Measurements from ENCODE around the gene CDK2. TPM values are rescaled to one million over a fixed set of nuclear protein-coding genes. Genes with fewer than 3 reads are reported as not detected.
"Not testable (repeated sequence)": the region's sequence is repeated elsewhere in the genome, so short reads cannot be mapped to it uniquely, and the experiment has no call there.

CDK2 gene
- total and polyA plus RNA-seq, 7 donors, result 5.1 to 13.9 (median 8.4) TPM

DNA sequence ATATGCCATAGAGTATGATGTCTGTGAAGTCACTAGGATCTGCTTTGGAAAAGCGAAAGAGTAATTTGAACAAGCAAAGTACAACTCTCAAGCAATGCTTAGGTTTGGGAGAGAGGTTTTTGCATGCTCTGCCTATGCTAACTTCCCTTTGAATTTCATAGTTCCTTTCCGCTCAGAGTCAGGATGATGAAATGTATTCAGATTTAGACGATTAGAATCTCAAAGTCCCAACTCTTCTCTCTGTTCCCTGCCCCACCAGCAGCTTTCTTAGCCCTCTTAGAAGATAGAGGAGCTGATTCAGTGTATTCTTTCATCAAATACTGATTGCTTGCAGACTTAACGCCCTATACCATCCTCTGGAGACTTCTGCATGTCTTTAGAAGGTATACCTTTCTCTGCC is 18.7 kb downstream of the CDK2 start:
- Histone ChIP-seq H3K4me3 (no peak overlapping the region), H3K4me1 (peaks cover 4% of the 10 kb centered on the region), H3K27ac (no peak overlapping the region), H3K27me3 (ENCODE audit: insufficient read depth in 3 of 3, low read length in 2 of 3) (no peaks in the 10 kb centered on the region), H3K9me3 (no peaks in the 10 kb centered on the region), H3K36me3 (ENCODE audit: insufficient read depth in 1 of 2, low read depth in 1 of 2) (peaks cover 5 to 95% of the 10 kb centered on the region in 2 donors)
- TF ChIP-seq, protein P1, sequence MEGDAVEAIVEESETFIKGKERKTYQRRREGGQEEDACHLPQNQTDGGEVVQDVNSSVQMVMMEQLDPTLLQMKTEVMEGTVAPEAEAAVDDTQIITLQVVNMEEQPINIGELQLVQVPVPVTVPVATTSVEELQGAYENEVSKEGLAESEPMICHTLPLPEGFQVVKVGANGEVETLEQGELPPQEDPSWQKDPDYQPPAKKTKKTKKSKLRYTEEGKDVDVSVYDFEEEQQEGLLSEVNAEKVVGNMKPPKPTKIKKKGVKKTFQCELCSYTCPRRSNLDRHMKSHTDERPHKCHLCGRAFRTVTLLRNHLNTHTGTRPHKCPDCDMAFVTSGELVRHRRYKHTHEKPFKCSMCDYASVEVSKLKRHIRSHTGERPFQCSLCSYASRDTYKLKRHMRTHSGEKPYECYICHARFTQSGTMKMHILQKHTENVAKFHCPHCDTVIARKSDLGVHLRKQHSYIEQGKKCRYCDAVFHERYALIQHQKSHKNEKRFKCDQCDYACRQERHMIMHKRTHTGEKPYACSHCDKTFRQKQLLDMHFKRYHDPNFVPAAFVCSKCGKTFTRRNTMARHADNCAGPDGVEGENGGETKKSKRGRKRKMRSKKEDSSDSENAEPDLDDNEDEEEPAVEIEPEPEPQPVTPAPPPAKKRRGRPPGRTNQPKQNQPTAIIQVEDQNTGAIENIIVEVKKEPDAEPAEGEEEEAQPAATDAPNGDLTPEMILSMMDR (IDR thresholded peaks at IDR 0.05), result no peak
- intact Hi-C loops (cut with DNase I), result no loop called here
- no peak for ATAC-seq
- DNase-seq, result no peak
- 77 to 90% (median 77%) methylated on average over 4 of the region's 4 CpGs for WGBS, 3 donors

DNA sequence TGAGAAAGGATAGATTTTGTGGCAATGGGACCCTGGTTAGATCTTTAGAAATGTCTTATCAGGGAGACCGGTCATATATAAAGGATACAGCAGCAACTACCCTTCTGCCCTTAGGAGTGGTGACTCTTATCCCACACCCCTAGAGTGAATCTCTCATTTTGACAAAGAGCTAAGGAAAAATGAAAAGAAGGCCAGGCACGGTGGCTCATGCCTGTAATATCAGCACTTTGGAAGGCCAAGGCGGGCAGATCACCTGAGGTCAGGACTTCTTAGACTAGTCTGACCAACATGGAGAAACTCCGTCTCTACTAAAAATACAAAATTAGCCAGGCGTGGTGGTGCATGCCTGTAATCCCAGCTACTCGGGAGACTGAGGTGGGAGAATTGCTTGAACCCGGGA is 19.3 kb downstream of the CDK2 start:
- H3K27me3 ChIP-seq (ENCODE audit: insufficient read depth in 3 of 3, low read length in 2 of 3); H3K9me3 ChIP-seq; H3K27ac ChIP-seq; intact Hi-C loops (cut with DNase I); DNase-seq; H3K4me3 ChIP-seq; H3K4me1 ChIP-seq; ATAC-seq: not testable (repeated sequence)
- WGBS, 3 donors, result 89 to 94% (median 94%) methylated on average over 7 of the region's 7 CpGs
- peaks cover 6 to 95% of the 10 kb centered on the region in 2 donors for H3K36me3 ChIP-seq (ENCODE audit: insufficient read depth in 1 of 2, low read depth in 1 of 2)

DNA sequence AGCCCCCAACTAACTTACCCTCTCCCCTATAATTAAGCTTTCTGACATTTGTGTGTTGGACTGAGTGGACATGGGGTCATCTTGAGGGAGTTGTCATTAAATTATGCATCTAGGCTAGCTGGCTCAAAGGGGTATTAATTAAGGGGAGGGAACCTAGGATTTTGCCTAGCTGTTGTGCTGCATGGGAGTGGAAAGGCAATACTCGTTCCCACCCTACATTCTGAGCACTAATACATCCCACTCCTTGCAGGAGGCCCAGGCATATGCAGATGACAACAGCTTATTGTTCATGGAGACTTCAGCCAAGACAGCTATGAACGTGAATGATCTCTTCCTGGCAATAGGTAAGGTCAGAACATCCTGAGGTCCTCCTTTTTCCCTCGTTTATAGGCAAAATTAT is 24.5 kb downstream of the CDK2 start:
- H3K4me3 ChIP-seq, result no peak overlapping the region
- no peak for ATAC-seq
- no peak for DNase-seq
- H3K9me3 ChIP-seq, result no peaks in the 10 kb centered on the region
- no peaks in the 10 kb centered on the region for H3K27me3 ChIP-seq (ENCODE audit: insufficient read depth in 3 of 3, low read length in 2 of 3)
- no peaks in the 10 kb centered on the region for H3K4me1 ChIP-seq
- WGBS, 3 donors, result 82 to 88% (median 87%) methylated on average over 3 of the region's 3 CpGs
- TF ChIP-seq, protein P1 (IDR thresholded peaks at IDR 0.05), result no peak
- intact Hi-C loops (cut with DNase I), result loop anchor here in 1 of 2 donors (10.0 kb wide), 1 partner anchor 114 kb away; the partner anchor contains the start of gene PA2G4
- H3K36me3 ChIP-seq (ENCODE audit: insufficient read depth in 1 of 2, low read depth in 1 of 2), result peaks cover 13 to 94% of the 10 kb centered on the region in 2 donors
- no peak overlapping the region for H3K27ac ChIP-seq

DNA sequence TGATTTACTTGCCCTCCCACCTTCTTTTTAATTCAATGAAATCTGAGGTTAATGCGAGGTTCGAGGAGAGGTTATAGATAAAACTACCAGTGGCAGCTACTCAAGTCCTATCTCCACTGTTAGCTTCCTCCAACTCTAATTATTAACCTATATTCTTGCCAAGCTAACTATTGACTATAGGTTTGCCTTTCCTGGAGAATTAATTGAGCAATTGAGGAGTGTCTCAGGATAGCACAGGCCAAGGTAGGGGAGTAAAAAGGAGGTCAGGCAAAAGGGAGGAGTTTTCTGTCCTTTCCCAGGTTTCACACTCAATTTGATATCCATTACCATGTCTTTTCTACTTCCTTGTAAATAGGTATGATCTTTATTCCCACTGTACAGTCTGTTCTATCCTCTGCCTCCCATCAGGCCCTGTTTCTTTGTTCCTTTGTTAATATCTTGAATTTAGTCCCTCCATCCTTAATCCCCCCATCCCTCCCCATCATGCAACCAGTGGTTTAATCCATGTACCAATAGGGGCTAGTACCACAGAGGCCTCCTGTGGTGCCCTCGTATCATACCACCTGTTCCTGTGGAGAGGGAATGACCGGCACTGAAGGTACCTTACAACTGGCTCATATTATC is 26.7 kb downstream of the CDK2 start:
- DNase-seq, result no peak
- WGBS, 3 donors, result 73 to 81% (median 77%) methylated on average over 4 of the region's 4 CpGs
- no peak for ATAC-seq
- H3K4me3 ChIP-seq, result no peak overlapping the region
- H3K36me3 ChIP-seq (ENCODE audit: insufficient read depth in 1 of 2, low read depth in 1 of 2), result peaks cover 13 to 72% of the 10 kb centered on the region in 2 donors
- peaks cover 9% of the 10 kb centered on the region for H3K4me1 ChIP-seq
- TF ChIP-seq, protein P1 (IDR thresholded peaks at IDR 0.05), result no peak
- no peaks in the 10 kb centered on the region for H3K27me3 ChIP-seq (ENCODE audit: insufficient read depth in 3 of 3, low read length in 2 of 3)
- no peaks in the 10 kb centered on the region for H3K9me3 ChIP-seq
- no peak overlapping the region for H3K27ac ChIP-seq
- intact Hi-C loops (cut with DNase I), result loop anchor here in 1 of 2 donors (10.0 kb wide), 1 partner anchor 111 kb away; the partner anchor contains the start of gene PA2G4

DNA sequence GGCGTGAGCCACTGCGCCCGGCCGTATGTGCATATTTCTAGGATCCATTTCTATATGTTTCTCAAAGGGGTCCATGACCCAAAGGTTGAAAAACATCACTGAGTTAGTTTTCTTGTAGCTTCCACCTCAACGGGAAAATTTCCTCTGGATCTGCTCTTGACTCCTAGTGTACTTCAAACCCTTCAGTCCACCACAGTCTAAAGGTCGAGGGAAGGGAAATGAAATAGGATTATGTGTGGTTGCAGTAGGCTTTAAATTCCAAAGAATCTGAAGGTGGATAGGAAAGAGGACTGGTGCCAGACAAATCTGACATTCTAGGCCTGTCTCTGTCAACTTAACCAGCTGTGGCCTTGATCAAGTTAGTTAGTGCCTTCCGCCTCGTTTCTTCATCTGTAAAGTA is 28.7 kb downstream of the CDK2 start:
- Histone ChIP-seq H3K9me3 (no peaks in the 10 kb centered on the region), H3K4me1 (peaks cover 13% of the 10 kb centered on the region), H3K27ac (no peak overlapping the region), H3K4me3 (no peak overlapping the region), H3K36me3 (ENCODE audit: insufficient read depth in 1 of 2, low read depth in 1 of 2) (peaks cover 13 to 51% of the 10 kb centered on the region in 2 donors), H3K27me3 (ENCODE audit: insufficient read depth in 3 of 3, low read length in 2 of 3) (no peaks in the 10 kb centered on the region)
- intact Hi-C loops (cut with DNase I), result loop anchor here in 1 of 2 donors (5.0 to 10.0 kb wide), 2 partner anchors 42 to 109 kb away; partner anchors contain the start of gene PA2G4
- ATAC-seq, result no peak
- TF ChIP-seq, protein P1 (IDR thresholded peaks at IDR 0.05), result no peak
- 66 to 80% (median 77%) methylated on average over 8 of the region's 8 CpGs for WGBS, 3 donors
- no peak for DNase-seq

Data from psoas muscle (tissue), 8 donors.